ENCODE measurements around the gene PCP4L1. TPM values are rescaled to one million over a fixed set of nuclear protein-coding genes. Genes with fewer than 3 reads are reported as not detected.
"Not testable (repeated sequence)": the region's sequence is repeated elsewhere in the genome, so short reads cannot be mapped to it uniquely, and the experiment has no call there.

PCP4L1 gene
- polyA plus RNA-seq (ENCODE audit: insufficient read length in 4 of 4) = 1 to 10 TPM in 2 of 4 donors, under 1 TPM in 2; 0.91 to 1.6 (median 0.98) TPM

- peak; percentile 45 to 55 (median 48) for DNase-seq (ENCODE audit: low read depth in 4 of 4, low spot score in 3 of 4)
Observed at GRCh38 chr1:161258439-161259344, at the start of gene PCP4L1. PCP4L1 (plus strand) TSS chr1:161258745; CDS start chr1:161258975, 230 bp downstream.

DNA sequence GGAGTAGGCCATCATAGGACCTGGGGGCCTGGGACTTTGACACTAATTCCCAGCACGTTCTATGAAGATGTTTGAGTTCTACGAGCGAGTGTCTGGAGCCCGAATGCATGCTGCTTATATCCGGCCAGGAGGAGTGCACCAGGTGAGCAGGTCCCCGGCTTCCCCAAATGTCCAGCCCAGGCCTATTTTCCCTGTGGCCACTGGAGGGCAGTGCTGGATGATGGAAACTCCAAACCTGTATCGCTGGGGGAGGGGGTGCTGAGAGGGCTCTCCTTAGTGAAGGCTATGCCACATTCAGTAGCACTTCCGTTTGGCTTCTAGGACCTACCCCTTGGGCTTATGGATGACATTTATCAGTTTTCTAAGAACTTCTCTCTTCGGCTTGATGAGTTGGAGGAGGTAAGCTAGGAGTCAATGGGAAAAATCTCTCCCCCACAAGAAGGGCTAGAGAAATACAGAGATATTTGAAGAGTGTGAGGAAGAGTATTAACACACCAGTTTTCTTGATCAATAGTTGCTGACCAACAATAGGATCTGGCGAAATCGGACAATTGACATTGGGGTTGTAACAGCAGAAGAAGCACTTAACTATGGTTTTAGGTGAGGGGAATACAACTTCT lies 48.6 kb upstream of the PCP4L1 start:
- no peak for DNase-seq (ENCODE audit: low read depth in 4 of 4, low spot score in 3 of 4)

GRCh38 chr1:161214369-161214768 lies 44.2 kb upstream of the PCP4L1 start:
- no peak for DNase-seq (ENCODE audit: low read depth in 4 of 4, low spot score in 3 of 4)

DNA sequence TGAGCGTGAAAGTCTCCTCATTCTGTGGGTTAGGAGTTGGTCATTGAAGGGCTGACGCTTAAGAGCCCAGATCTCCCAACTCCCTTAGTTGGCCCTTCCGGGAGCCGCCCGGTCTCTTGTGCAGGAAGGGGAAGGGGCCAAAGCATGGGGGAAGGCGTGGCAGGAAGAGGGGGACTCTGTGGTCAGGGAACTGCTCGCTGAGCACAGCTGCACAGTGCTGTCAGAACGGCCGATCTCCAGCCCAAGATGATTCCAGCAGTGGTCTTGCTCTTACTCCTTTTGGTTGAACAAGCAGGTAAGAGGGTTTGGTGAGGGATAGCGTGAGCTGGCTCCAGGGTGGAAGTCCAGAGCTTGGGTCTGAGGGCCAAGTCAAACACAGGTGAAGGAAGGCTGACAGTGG lies 43.5 kb upstream of the PCP4L1 start, which contains the start of gene FCER1G:
TSS of gene FCER1G (plus strand) at position 220 of the 400 bp plus-strand sequence. CDS start at position 247, 27 bp downstream.
- no peak for DNase-seq (ENCODE audit: low read depth in 4 of 4, low spot score in 3 of 4)

GRCh38 chr1:161216945-161217712 lies 41.4 kb upstream of the PCP4L1 start:
- no peak for DNase-seq (ENCODE audit: low read depth in 4 of 4, low spot score in 3 of 4)

DNA sequence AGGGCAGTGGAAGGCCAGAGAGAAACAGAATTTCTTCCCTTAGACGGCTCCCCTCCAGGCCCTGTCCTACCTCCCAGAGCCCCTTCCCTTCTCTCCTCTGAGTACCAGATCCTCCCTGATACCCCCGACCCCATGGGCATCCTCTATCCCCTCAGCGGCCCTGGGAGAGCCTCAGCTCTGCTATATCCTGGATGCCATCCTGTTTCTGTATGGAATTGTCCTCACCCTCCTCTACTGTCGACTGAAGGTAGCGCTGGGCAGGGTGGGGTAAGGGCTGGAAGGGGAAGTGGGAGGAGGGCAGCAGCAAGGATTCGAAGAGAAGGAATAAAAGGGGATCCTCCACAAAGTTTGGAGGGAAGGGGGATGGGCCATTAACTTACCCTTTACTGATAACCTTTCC lies 40.7 kb upstream of the PCP4L1 start:
- no peak for DNase-seq (ENCODE audit: low read depth in 4 of 4, low spot score in 3 of 4)

DNA sequence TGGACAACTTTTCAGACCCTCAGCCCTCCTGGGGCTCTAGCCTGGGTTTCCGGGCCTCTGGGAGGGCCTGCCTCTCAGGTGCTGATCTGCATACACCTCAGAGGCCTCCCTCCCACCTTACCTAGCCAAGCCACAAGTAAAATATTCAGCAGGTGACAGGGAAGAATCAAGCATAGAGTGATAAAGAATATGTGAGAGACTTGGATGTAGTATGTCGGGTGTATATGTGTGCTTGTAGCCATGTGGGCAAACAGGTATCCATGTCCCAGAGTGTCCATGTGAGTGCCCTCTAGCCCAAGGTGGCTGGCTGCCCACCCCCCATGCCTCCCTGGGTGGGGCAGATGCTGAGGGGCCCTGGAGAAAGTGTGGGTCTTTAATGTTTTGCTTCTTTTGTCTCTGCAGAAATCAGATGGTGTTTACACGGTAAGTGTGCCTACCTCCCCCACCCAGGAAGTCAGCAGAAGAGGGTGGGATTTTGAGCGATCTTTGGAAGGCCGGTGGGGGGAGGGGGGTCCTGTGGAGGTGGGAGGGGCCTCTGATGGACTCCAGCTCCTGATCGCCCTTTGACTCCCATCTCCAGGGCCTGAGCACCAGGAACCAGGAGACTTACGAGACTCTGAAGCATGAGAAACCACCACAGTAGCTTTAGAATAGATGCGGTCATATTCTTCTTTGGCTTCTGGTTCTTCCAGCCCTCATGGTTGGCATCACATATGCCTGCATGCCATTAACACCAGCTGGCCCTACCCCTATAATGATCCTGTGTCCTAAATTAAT lies 40.1 kb upstream of the PCP4L1 start:
- no peak for DNase-seq (ENCODE audit: low read depth in 4 of 4, low spot score in 3 of 4)

- DNase-seq (ENCODE audit: low read depth in 4 of 4, low spot score in 3 of 4) = no peak
Observed at GRCh38 chr1:161219078-161219892, 39.3 kb upstream of the PCP4L1 start.

DNA sequence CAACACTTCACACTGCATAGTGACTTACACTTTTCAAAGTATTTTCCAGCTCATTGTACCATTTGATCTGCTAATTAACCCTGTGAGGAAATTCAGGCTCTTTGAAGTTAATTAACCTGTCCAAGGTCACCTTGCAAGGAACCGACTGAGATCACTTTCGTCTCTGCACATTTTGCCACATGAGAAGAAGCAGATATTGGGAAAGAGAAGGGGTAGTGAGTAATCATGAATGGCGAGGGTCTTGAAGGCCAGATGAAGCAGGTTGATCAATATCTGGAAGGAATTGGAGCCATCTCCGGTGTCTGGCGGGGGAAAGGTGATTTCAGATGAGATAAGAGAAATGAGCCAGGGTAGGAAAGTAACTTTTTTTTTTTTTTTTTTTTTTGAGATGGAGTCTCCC lies 38.5 kb upstream of the PCP4L1 start:
- DNase-seq (ENCODE audit: low read depth in 4 of 4, low spot score in 3 of 4) = no peak

DNA sequence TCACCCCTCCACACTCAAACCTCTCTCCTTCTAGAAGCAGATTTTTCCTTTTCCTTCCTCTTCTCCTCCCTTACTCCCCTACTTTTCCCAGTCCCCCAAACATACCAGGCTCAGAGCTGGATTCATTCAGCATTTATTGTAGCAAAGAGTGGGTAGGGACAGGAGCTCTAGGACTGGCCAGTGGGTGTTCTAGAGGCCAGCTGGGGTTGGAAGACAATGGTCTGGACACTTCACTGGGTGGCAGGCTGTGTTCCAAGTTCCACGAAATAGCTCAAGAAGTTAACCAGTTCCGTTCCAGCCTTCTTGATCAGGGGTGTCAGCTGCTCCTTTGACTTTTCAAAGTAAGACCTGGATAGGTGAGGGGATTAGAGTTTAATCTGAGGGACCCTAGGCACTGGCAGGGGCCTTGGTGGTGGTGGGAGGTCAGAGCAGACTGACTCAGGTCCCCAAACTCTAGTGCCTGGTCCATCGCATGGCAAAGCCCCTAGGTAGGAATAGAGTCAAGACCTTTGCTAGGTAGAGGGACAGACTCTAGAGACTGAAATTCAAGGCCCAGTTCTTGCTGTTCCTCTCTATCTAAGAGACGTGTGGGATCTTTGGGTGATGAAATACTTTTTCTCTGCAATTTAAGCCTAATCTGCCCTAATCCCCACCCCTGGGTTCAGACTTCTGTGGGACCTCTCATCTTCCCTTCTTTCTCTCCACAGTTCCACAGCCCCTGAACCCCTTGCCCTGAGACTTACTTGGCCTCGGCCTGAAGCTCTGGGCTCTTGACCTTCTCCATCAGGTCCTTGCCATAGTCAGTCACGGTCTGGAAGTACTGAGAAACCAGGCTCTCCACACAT lies 36.1 kb upstream of the PCP4L1 start:
- no peak for DNase-seq (ENCODE audit: low read depth in 4 of 4, low spot score in 3 of 4)

- no peak for DNase-seq (ENCODE audit: low read depth in 4 of 4, low spot score in 3 of 4)
Observed at GRCh38 chr1:161223805-161224694, 34.5 kb upstream of the PCP4L1 start.

DNA sequence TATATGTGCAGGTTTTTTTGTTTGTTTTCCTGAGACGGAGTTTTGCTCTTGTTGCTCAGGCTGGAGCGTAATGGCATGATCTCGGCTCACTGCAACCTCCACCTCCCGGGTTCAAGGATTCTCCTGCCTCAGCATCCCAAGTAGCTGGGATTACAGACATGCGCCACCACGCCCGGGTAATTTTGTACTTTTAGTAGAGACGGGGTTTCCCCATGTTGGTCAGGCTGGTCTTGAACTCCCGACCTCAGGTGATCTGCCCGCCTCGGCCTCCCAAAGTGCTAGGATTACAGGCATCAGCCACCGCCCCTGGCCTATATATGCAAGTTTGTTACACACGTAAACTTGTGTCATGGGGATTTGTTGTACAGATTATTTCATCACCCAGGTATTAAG lies 33.9 kb upstream of the PCP4L1 start:
- DNase-seq (ENCODE audit: low read depth in 4 of 4, low spot score in 3 of 4) = not testable (repeated sequence)

DNA sequence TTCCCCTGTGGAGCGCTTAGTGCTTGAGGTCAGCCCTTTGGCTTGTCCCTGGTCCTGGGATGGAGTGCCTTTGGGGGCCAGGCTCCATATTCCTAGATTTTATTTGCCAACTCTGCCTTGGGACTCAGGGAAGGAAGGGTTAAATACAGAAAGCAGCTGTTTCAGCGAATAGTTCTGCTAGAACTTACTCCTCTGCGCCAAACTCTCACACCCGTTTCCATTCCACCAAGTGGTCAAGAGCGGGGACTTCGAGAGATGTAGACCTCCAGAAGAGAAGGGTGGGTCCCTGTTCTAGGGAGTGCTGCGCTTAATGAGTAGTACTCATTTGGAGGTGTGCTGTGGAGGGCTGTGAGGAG lies 33.4 kb upstream of the PCP4L1 start:
- no peak for DNase-seq (ENCODE audit: low read depth in 4 of 4, low spot score in 3 of 4)

DNA sequence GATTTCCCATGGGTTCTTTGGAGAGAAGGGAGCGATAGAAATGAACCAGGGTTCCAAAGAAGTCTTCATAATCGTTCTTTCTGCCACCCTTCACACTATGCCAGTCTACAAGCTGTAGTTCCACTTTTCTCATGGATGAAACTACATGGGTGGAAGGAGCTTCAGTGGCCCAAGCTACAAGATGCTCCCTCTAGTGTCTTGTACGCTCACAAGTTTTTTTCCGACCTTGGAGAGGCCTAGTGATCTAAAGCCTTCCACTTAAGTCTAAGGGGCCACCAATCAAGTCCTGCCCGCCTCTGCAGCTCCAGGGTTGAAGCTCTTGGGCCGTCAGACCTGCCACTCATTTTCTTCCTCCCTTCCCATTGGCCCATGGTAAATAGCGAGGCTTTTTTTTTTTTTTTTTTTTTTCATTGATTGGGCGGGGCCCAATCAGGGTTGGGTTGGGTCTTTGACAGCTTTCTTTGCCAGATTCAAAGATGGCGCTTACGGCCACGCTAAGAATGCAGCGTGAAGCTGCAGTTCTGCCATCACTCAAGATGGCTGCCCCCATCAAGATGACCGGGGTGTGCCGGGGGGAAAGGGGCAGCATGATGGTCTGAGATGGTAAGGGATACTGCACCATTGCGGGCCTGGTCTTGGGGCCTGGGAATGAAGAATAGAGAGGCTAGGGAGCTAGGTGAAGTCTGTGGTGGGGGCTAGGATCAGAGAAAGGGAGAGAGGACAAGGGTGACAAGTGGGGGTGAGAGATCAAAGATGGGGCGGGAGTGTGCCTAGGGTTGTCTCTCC lies 32.8 kb upstream of the PCP4L1 start, which contains the start of gene TOMM40L:
TSS of gene TOMM40L (plus strand) at position 527 of the 786 bp plus-strand sequence. CDS start 430 bp downstream, outside the sequence.
- DNase-seq (ENCODE audit: low read depth in 4 of 4, low spot score in 3 of 4) = peak; percentile 87 to 94 (median 94)

GRCh38 chr1:161226320-161226711 lies 32.2 kb upstream of the PCP4L1 start:
- no peak for DNase-seq (ENCODE audit: low read depth in 4 of 4, low spot score in 3 of 4)

DNA sequence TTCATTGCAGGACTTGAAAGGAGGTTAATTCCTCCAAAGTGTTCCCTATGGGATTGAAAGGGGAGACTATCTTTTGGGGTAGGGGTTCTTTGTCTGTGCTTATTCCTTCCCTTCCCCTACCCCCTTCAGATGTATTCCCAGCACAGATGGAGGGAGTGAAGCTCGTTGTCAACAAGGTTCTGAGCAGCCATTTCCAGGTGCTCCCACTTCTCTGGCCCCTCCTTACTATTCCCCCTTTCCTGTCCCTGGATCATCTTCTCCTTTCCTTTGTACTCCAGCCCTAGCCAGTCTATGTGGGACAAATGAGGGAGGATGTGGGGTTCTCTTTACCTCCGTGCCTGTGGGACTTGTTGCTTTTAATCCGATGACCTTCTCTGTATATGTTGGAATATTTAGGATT lies 31.8 kb upstream of the PCP4L1 start:
- no peak for DNase-seq (ENCODE audit: low read depth in 4 of 4, low spot score in 3 of 4)
